K562 (cell line): ENCODE data around the gene RNF26. TPM values are rescaled to one million over a fixed set of nuclear protein-coding genes. Genes with fewer than 3 reads are reported as not detected.

Experiments
- ATAC-seq: fragments of 200-7000 bp; cut with Tn5 transposase; 3 replicates; pipeline ENCODE4 v1.9.1; 2020; ENCODE audit warnings: moderate library complexity
- BruUV-seq: library from RNA; stranded (reverse); fragments of 400-500 nt; replicated peaks from 2 replicates; lab custom pipeline; 2021; lab: Mats Ljungman, UMichigan
- CTCF ChIA-PET: fragments of 300-600 bp; formaldehyde crosslinking; extraction: SDS; loops from one replicate; lab custom pipeline; 2021; ENCODE audit warnings: low intra/inter-chr PET ratio; lab: Yijun Ruan, JAX
- POLR2A ChIA-PET: fragments of 300-600, 350-650 bp; sonication (Branson Sonifier 250); formaldehyde crosslinking; extraction: SDS; loops from one replicate; lab custom pipeline; 2021; ENCODE audit warnings: antibody characterized with exemption, inconsistent platforms; lab: Yijun Ruan, JAX
- DNase-seq, 4 experiments: peaks; one replicate each; pipeline versions ENCODE4 v3.0.0 to v3.0.0-alpha.2; 2011 to 2018; ENCODE audit warnings: low spot score in 3 of 4, mixed read lengths in 3 of 4; ENCODE audit errors: extremely low read depth in 1 of 4
- FAIRE-seq: peaks from 2 replicates; lab custom pipeline; 2011; peaks lifted over from hg19 to GRCh38; lab: Jason Lieb, UNC
- H2AFZ ChIP-seq: 2 replicates; pipeline ENCODE4 v1.6.0; 2011; ENCODE audit warnings: low read depth, low read length, control low read depth, inconsistent platforms
- H3K27ac ChIP-seq: fragments of 200-600 bp; 3 replicates; pipeline ENCODE4 v1.8.0; 2011; ENCODE audit warnings: low read depth, mild to moderate bottlenecking, control low read depth, inconsistent platforms, low read length, moderate library complexity, mixed read lengths; ENCODE audit errors: extremely low read depth
- H3K27me3 ChIP-seq, 2 experiments: fragments of 300-600 bp in 1 of 2; 2 replicates in 1 of 2; 3 replicates in 1 of 2; pipeline versions ENCODE4 v1.6.0 to v1.8.0; 2011; ENCODE audit warnings: inconsistent platforms in 2 of 2, low read length in 2 of 2, mild to moderate bottlenecking in 1 of 2, mixed read lengths in 1 of 2, moderate library complexity in 1 of 2; ENCODE audit not compliant: control insufficient read depth in 2 of 2, insufficient read depth in 2 of 2
- H3K36me3 ChIP-seq: fragments of 300-600 bp; 3 replicates; pipeline ENCODE4 v1.8.0; 2011; ENCODE audit warnings: mild to moderate bottlenecking, low read length, inconsistent platforms; ENCODE audit not compliant: control insufficient read depth, insufficient read depth
- H3K4me1 ChIP-seq, 2 experiments: fragments of 200-600 bp in 1 of 2; replicated peaks in 1 of 2; 2 replicates in 1 of 2; 3 replicates in 1 of 2; pipeline versions ENCODE4 v1.5.1 to v1.8.0; 2011; ENCODE audit warnings: inconsistent platforms in 2 of 2, low read length in 2 of 2, mild to moderate bottlenecking in 1 of 2, mixed read lengths in 1 of 2, moderate library complexity in 1 of 2; ENCODE audit not compliant: control insufficient read depth in 2 of 2, insufficient read depth in 2 of 2
- H3K4me2 ChIP-seq: 2 replicates; pipeline ENCODE4 v1.6.1; 2011; ENCODE audit warnings: low read length, control low read depth, inconsistent platforms, mixed read lengths; ENCODE audit not compliant: insufficient read depth
- H3K4me3 ChIP-seq: fragments of 200-600 bp; sonication (generic), shearing (Covaris generic); 2 replicates; pipeline ENCODE4 v1.5.1; 2016; ENCODE audit warnings: control low read depth, inconsistent platforms
- H3K79me2 ChIP-seq: fragments of 200-600 bp; 3 replicates; pipeline ENCODE4 v1.8.0; 2011; ENCODE audit warnings: low read length, inconsistent platforms; ENCODE audit not compliant: control insufficient read depth, insufficient read depth
- H3K9ac ChIP-seq, 2 experiments: 2 replicates each; pipeline versions ENCODE4 v1.6.0 to v1.6.1; 2011; ENCODE audit warnings: low read depth in 2 of 2, low read length in 2 of 2, control low read depth in 1 of 2, inconsistent platforms in 1 of 2, mild to moderate bottlenecking in 1 of 2, mixed read lengths in 1 of 2; ENCODE audit not compliant: insufficient read depth in 1 of 2
- H3K9me1 ChIP-seq: one replicate; pipeline ENCODE4 v1.6.0; 2011; ENCODE audit warnings: inconsistent platforms, mild to moderate bottlenecking, low read length, moderate library complexity; ENCODE audit not compliant: control insufficient read depth, insufficient read depth
- H3K9me3 ChIP-seq: replicated peaks from 2 replicates; pipeline ENCODE4 v1.5.1; 2011; ENCODE audit warnings: low read depth, low read length, inconsistent platforms; ENCODE audit not compliant: control insufficient read depth, insufficient read depth
- H4K20me1 ChIP-seq: replicated peaks from 2 replicates; pipeline ENCODE4 v1.6.1; 2011; ENCODE audit warnings: low read length, inconsistent platforms, mixed read lengths; ENCODE audit not compliant: control insufficient read depth, insufficient read depth
- BACH1 ChIP-seq: fragments of 200-800 bp; sonication (Bioruptor generic); IDR thresholded peaks from 2 replicates; pipeline ENCODE4 v1.6.1; 2016; ENCODE audit warnings: missing genetic modification characterization, missing compliant biosample characterization
- CLOCK ChIP-seq: fragments of 250-450 bp; sonication (Bioruptor Pico); IDR thresholded peaks from 2 replicates; pipeline ENCODE4 v1.4.0; 2020; ENCODE audit warnings: mild to moderate bottlenecking, moderate library complexity, borderline replicate concordance
- DIDO1 ChIP-seq: fragments of 450-650 bp; IDR thresholded peaks from 2 replicates; pipeline ENCODE4 v1.6.1; 2016; ENCODE audit warnings: low read depth, missing biosample characterization, missing genetic modification characterization
- FOXM1 ChIP-seq, 2 experiments: fragments of 450-650 bp in 1 of 2; sonication (generic) in 1 of 2; formaldehyde crosslinking in 1 of 2; IDR thresholded peaks; 2 replicates each; pipeline versions ENCODE4 v1.6.1 to v1.9.0; 2017 to 2022; ENCODE audit warnings: low read depth in 2 of 2, mild to moderate bottlenecking in 2 of 2, missing genetic modification reagents in 1 of 2, moderate library complexity in 1 of 2
- FOXO4 ChIP-seq: fragments of 450-650 bp; formaldehyde crosslinking; IDR thresholded peaks from 2 replicates; pipeline ENCODE4 v1.4.0; 2020; ENCODE audit warnings: mild to moderate bottlenecking, moderate library complexity
- ILK ChIP-seq: fragments of 450-650 bp; IDR thresholded peaks from 2 replicates; pipeline ENCODE4 v1.6.1; 2016; ENCODE audit warnings: missing genetic modification characterization, low read depth, mild to moderate bottlenecking, missing compliant biosample characterization, moderate library complexity, borderline replicate concordance
- NKRF ChIP-seq: fragments of 450-650 bp; IDR thresholded peaks from 2 replicates; pipeline ENCODE4 v1.6.1; 2016; ENCODE audit warnings: borderline replicate concordance
- ZBED1 ChIP-seq: IDR thresholded peaks from 2 replicates; pipeline ENCODE4 v1.6.1; 2014
- ZNF24 ChIP-seq: fragments of 450-650 bp; IDR thresholded peaks from 2 replicates; pipeline ENCODE4 v1.6.1; 2016
- WGBS: fragments of 100-300 bp; shearing (Covaris generic); methylation state at CpG from one replicate; pipeline ENCODE4 v1.1.6; 2016; ENCODE audit warnings: low coverage, mixed read lengths; ENCODE audit not compliant: insufficient coverage; ENCODE audit errors: missing lambda C conversion rate; 5-methylcytosine and 5-hydroxymethylcytosine counted together
- in situ Hi-C: fragments of 300-500 bp; cut with MboI; formaldehyde crosslinking; loops from 4 replicates; pipeline ENCODE4 v1.15.0; 2018; ENCODE audit warnings: inconsistent platforms, mixed read lengths
- intact Hi-C: fragments of 100-400 bp; cut with micrococcal nuclease; formaldehyde crosslinking; loops from 2 replicates; pipeline ENCODE4 v1.14.2; 2022
- polyA plus RNA-seq, 8 experiments: library from polyadenylated mRNA; depleted of rRNA in 4 of 8; stranded (reverse) in 5 of 8; unstranded in 3 of 8; fragments of >200 nt; fragmentation: Nextera tagmentation in 2 of 8; fragmentation: Illumina TruSeq in 1 of 8; extraction: Ambion mirVana in 2 of 8; extraction: Trizol in 1 of 8; gene quantifications; 2 replicates each; pipeline versions ENCODE4 v1.2.1 to v1.2.3, GENCODE V29; 2011 to 2014; ENCODE audit warnings: inconsistent platforms in 1 of 8, missing spikeins in 1 of 8
- total RNA-seq, 7 experiments: library from RNA; depleted of rRNA in 6 of 7; stranded (reverse); fragments of >200 nt in 6 of 7; fragmentation: Illumina TruSeq in 2 of 7; extraction: Trizol in 2 of 7; gene quantifications; 2 replicates each; pipeline versions ENCODE4 v1.2.1 to v1.2.3, GENCODE V29; 2011 to 2021; ENCODE audit warnings: low replicate concordance in 1 of 7

The RNF26 gene
- total and polyA plus RNA-seq, 9 of the 15 experiments (the other 6 are each of a cell fraction or from before 2014, with no cell fraction given), result 5.3 to 53.6 (median 12.7) TPM

- no TSS peak for BruUV-seq
Observed at GRCh38 chr11:119332111-119332765, 2.1 kb upstream of the RNF26 start.

More at GRCh38 chr11:119332111-119332765, 2.1 kb upstream of the RNF26 start:
- no peak overlapping the region for H3K4me3 ChIP-seq
- DNase-seq (no peak), FAIRE-seq (no peak), ATAC-seq (no peak)
- no peak overlapping the region for H3K27ac ChIP-seq
- no peaks in the 10 kb centered on the region for H3K9me3 ChIP-seq
- H2AFZ ChIP-seq, result peak overlapping the region; percentile 82
- TF ChIP-seq CLOCK (CRISPR knock-in tag) (no peak), FOXO4 (CRISPR knock-in tag) (no peak), NKRF (no peak), ZBED1 (no peak), ZNF24 (no peak), FOXM1 (IDR thresholded peaks at IDR 0.05; ENCODE audit: low read depth) (no peak), FOXM1 (CRISPR knock-in tag; IDR thresholded peaks at IDR 0.05; ENCODE audit: low read depth) (no peak), DIDO1 (tag) (no peak), BACH1 (tag) (no peak), ILK (tag) (no peak)
- WGBS, result 64% methylated on average over 4 of the region's 4 CpGs
- H3K4me2 ChIP-seq, result no peak overlapping the region
- peaks cover 0 to 24% of the 10 kb centered on the region in 2 experiments; a peak in 3 of 5 replicates for H3K4me1 ChIP-seq
- no peaks in the 10 kb centered on the region for H3K9me1 ChIP-seq
- H3K27me3 ChIP-seq, result no peaks in the 10 kb centered on the region
- peaks cover 25% of the 10 kb centered on the region for H3K79me2 ChIP-seq
- H3K36me3 ChIP-seq, result peaks cover 17% of the 10 kb centered on the region; the same call in 1 of the 3 replicates
- POLR2A ChIA-PET, result interaction anchor here (0.6 to 1.5 kb wide), 4 partner anchors 17 to 263 kb away, joined by 3 to 6 read pairs (median 4); no protein-coding TSS in a partner anchor
- H3K9ac ChIP-seq, result no peak overlapping the region
- CTCF ChIA-PET, result no interaction called here
- in situ Hi-C loops, result no loop called here
- intact Hi-C loops, result no loop called here
- H4K20me1 ChIP-seq, result no peaks in the 10 kb centered on the region
